H1 (cell line): Measurements from ENCODE around the gene ARHGAP6. TPM values are rescaled to one million over a fixed set of nuclear protein-coding genes. Genes with fewer than 3 reads are reported as not detected.

Experiments
- CTCF ChIA-PET: fragments of 300-600 bp; sonication (Branson Sonifier 250); formaldehyde crosslinking; loops from one replicate; lab custom pipeline; 2021; ENCODE audit not compliant: partially characterized antibody; lab: Charles Lee
- POLR2A ChIA-PET: fragments of 300-600 bp; sonication (Branson Sonifier 250); formaldehyde crosslinking; loops from one replicate; lab custom pipeline; 2021; ENCODE audit warnings: inconsistent platforms; ENCODE audit not compliant: partially characterized antibody; lab: Charles Lee
- DNase-seq, 2 experiments: peaks; one replicate each; pipeline versions ENCODE4 v3.0.0 to v3.0.0-alpha.2; 2010 to 2022; ENCODE audit warnings: low spot score in 2 of 2, low read depth in 1 of 2, mixed read lengths in 1 of 2
- FAIRE-seq: peaks from 2 replicates; lab custom pipeline; 2011; peaks lifted over from hg19 to GRCh38; lab: Jason Lieb, UNC
- H2AFZ ChIP-seq: 2 replicates; pipeline ENCODE4 v1.8.1; 2012; ENCODE audit warnings: low read length, inconsistent platforms
- H2AK5ac ChIP-seq: 2 replicates; pipeline ENCODE4 v1.6.1; 2013; ENCODE audit warnings: low read depth, low read length
- H2BK120ac ChIP-seq: replicated peaks from 2 replicates; pipeline ENCODE3; 2013; ENCODE audit warnings: low read depth, low read length, inconsistent platforms
- H2BK12ac ChIP-seq: 2 replicates; pipeline ENCODE4 v1.6.1; 2013; ENCODE audit warnings: low read depth, low read length
- H2BK15ac ChIP-seq: 2 replicates; pipeline ENCODE4 v1.6.1; 2013; ENCODE audit warnings: low read length
- H2BK20ac ChIP-seq: 2 replicates; pipeline ENCODE4 v1.6.1; 2013; ENCODE audit warnings: low read length
- H2BK5ac ChIP-seq: 2 replicates; pipeline ENCODE4 v1.6.1; 2013; ENCODE audit warnings: low read depth, low read length
- H3K14ac ChIP-seq: 2 replicates; pipeline ENCODE4 v1.6.1; 2013; ENCODE audit warnings: inconsistent platforms; ENCODE audit not compliant: insufficient read length
- H3K18ac ChIP-seq: 2 replicates; pipeline ENCODE4 v1.6.1; 2013; ENCODE audit warnings: low read length; ENCODE audit errors: extremely low read depth
- H3K23ac ChIP-seq: 2 replicates; pipeline ENCODE4 v1.6.1; 2013; ENCODE audit warnings: inconsistent platforms; ENCODE audit not compliant: insufficient read length
- H3K23me2 ChIP-seq: 2 replicates; pipeline ENCODE4 v1.6.1; 2013; ENCODE audit warnings: low read depth, low read length
- H3K27ac ChIP-seq: 2 replicates; pipeline ENCODE4 v1.6.1; 2011; ENCODE audit warnings: low read depth, low read length, inconsistent platforms
- H3K27me3 ChIP-seq, 4 experiments: replicated peaks in 1 of 4; 1 replicate in 1 of 4; 2 replicates in 3 of 4; pipeline versions ENCODE4 v1.6.1 to v1.8.1; 2011 to 2013; ENCODE audit warnings: low read length in 3 of 4, mild to moderate bottlenecking in 3 of 4, inconsistent platforms in 2 of 4, mixed read lengths in 2 of 4, moderate library complexity in 1 of 4; ENCODE audit not compliant: control insufficient read depth in 3 of 4, insufficient read depth in 3 of 4; ENCODE audit errors: extremely low read depth in 1 of 4
- H3K36me3 ChIP-seq, 4 experiments: 2 replicates each; pipeline versions ENCODE4 v1.6.1 to v1.8.1; 2011 to 2013; ENCODE audit warnings: mild to moderate bottlenecking in 4 of 4, low read length in 3 of 4, moderate library complexity in 2 of 4, control low read depth in 1 of 4, inconsistent platforms in 1 of 4; ENCODE audit not compliant: insufficient read depth in 4 of 4, control insufficient read depth in 2 of 4
- H3K4ac ChIP-seq: replicated peaks from 2 replicates; pipeline ENCODE3; 2013; ENCODE audit warnings: low read length, low read depth, mixed read lengths, inconsistent platforms; ENCODE audit not compliant: insufficient read length
- H3K4me1 ChIP-seq, 4 experiments: replicated peaks in 1 of 4; 1 replicate in 1 of 4; 2 replicates in 3 of 4; pipeline versions ENCODE4 v1.6.1 to v1.8.1; 2011 to 2013; ENCODE audit warnings: low read length in 3 of 4, inconsistent platforms in 2 of 4, mixed read lengths in 1 of 4; ENCODE audit not compliant: insufficient read depth in 4 of 4, control insufficient read depth in 3 of 4
- H3K4me2 ChIP-seq, 2 experiments: 2 replicates each; pipeline versions ENCODE4 v1.6.1 to v1.8.1; 2011 to 2013; ENCODE audit warnings: low read depth in 2 of 2, low read length in 2 of 2, control low read depth in 1 of 2, inconsistent platforms in 1 of 2, mild to moderate bottlenecking in 1 of 2; ENCODE audit not compliant: insufficient read depth in 1 of 2
- H3K4me3 ChIP-seq, 4 experiments: fragments of 200-600, 300-600 bp in 1 of 4; sonication (generic), shearing (Covaris generic), sonication (Bioruptor Twin) in 1 of 4; 2 replicates each; pipeline versions ENCODE4 v1.5.1 to v1.8.1; 2011 to 2016; ENCODE audit warnings: low read length in 4 of 4, low read depth in 3 of 4, control low read depth in 2 of 4, inconsistent platforms in 2 of 4, mild to moderate bottlenecking in 2 of 4, mixed read lengths in 1 of 4, moderate library complexity in 1 of 4; ENCODE audit not compliant: insufficient read depth in 2 of 4; ENCODE audit errors: extremely low read depth in 1 of 4
- H3K56ac ChIP-seq: replicated peaks from 2 replicates; pipeline ENCODE3; 2013; ENCODE audit warnings: low read depth, mild to moderate bottlenecking, mixed read lengths, low read length, inconsistent platforms; ENCODE audit not compliant: insufficient read length
- H3K79me1 ChIP-seq: 2 replicates; pipeline ENCODE4 v1.6.1; 2013; ENCODE audit warnings: low read depth, low read length, control low read depth
- H3K79me2 ChIP-seq, 2 experiments: 2 replicates each; pipeline versions ENCODE4 v1.6.1 to v1.8.1; 2012 to 2013; ENCODE audit warnings: low read length in 2 of 2, mild to moderate bottlenecking in 2 of 2, inconsistent platforms in 1 of 2; ENCODE audit not compliant: insufficient read depth in 2 of 2, control insufficient read depth in 1 of 2
- H3K9ac ChIP-seq, 4 experiments: replicated peaks in 1 of 4; 1 replicate in 1 of 4; 2 replicates in 3 of 4; pipeline versions ENCODE4 v1.6.1 to v1.8.1; 2011 to 2013; ENCODE audit warnings: low read depth in 3 of 4, low read length in 3 of 4, control low read depth in 2 of 4, mild to moderate bottlenecking in 2 of 4, moderate library complexity in 2 of 4, inconsistent platforms in 1 of 4; ENCODE audit errors: extremely low read depth in 1 of 4
- H3K9me3 ChIP-seq, 2 experiments: 2 replicates each; pipeline versions ENCODE4 v1.6.1 to v1.8.1; 2012 to 2013; ENCODE audit warnings: mild to moderate bottlenecking in 2 of 2, moderate library complexity in 2 of 2, control low read depth in 1 of 2, inconsistent platforms in 1 of 2, low read depth in 1 of 2, low read length in 1 of 2, mixed read lengths in 1 of 2; ENCODE audit not compliant: insufficient read depth in 2 of 2
- H4K20me1 ChIP-seq, 2 experiments: replicated peaks in 1 of 2; 2 replicates each; pipeline versions ENCODE3 to v1.8.1; 2011 to 2013; ENCODE audit warnings: inconsistent platforms in 2 of 2, low read length in 2 of 2, mild to moderate bottlenecking in 1 of 2; ENCODE audit not compliant: insufficient read depth in 2 of 2, control insufficient read depth in 1 of 2
- H4K5ac ChIP-seq: 2 replicates; pipeline ENCODE4 v1.6.1; 2013; ENCODE audit warnings: low read length, low read depth, mixed read lengths, inconsistent platforms; ENCODE audit not compliant: insufficient read length
- H4K8ac ChIP-seq: 2 replicates; pipeline ENCODE4 v1.8.0; 2013; ENCODE audit warnings: mild to moderate bottlenecking, moderate library complexity, low read length, inconsistent platforms; ENCODE audit not compliant: insufficient read depth; ENCODE audit errors: extremely low read depth
- H4K91ac ChIP-seq: replicated peaks from 2 replicates; pipeline ENCODE3; 2013; ENCODE audit warnings: low read length, mixed read lengths, inconsistent platforms; ENCODE audit not compliant: insufficient read length
- BACH1 ChIP-seq: IDR thresholded peaks from 2 replicates; pipeline ENCODE4 v1.6.1; 2012; ENCODE audit warnings: low read length, improper control_type of control experiment
- CHD1 ChIP-seq: IDR thresholded peaks from 2 replicates; pipeline ENCODE4 v1.6.1; 2012; ENCODE audit warnings: low read depth, low read length, improper control_type of control experiment
- CHD2 ChIP-seq: IDR thresholded peaks from 2 replicates; pipeline ENCODE4 v1.6.1; 2012; ENCODE audit warnings: low read length, improper control_type of control experiment
- CREB1 ChIP-seq: IDR thresholded peaks from 2 replicates; pipeline ENCODE4 v1.6.1; 2012; ENCODE audit warnings: inconsistent platforms
- EGR1 ChIP-seq: IDR thresholded peaks from 2 replicates; pipeline ENCODE4 v1.6.1; 2011; ENCODE audit warnings: low read depth, low read length, borderline replicate concordance
- HDAC2 ChIP-seq, 2 experiments: fragments of 300-600 bp in 1 of 2; sonication (generic) in 1 of 2; IDR thresholded peaks; 2 replicates each; pipeline ENCODE4 v1.6.1; 2011 to 2012; ENCODE audit warnings: low read depth in 2 of 2, low read length in 2 of 2, mild to moderate bottlenecking in 2 of 2, moderate library complexity in 2 of 2, borderline replicate concordance in 1 of 2, inconsistent platforms in 1 of 2
- HDAC6 ChIP-seq: IDR thresholded peaks from one replicate; pipeline ENCODE4 v1.7.1; 2012; ENCODE audit warnings: low read depth, mild to moderate bottlenecking, inconsistent platforms, low read length, moderate library complexity
- JUN ChIP-seq: IDR thresholded peaks from 2 replicates; pipeline ENCODE4 v1.6.1; 2011; ENCODE audit warnings: low read depth, mild to moderate bottlenecking, improper control_type of control experiment, low read length
- MAFK ChIP-seq: IDR thresholded peaks from 2 replicates; pipeline ENCODE4 v1.6.1; 2012; ENCODE audit warnings: low read depth, mild to moderate bottlenecking, improper control_type of control experiment, low read length
- MAX ChIP-seq: IDR thresholded peaks from 2 replicates; pipeline ENCODE4 v1.6.1; 2012; ENCODE audit warnings: inconsistent platforms
- POU5F1 ChIP-seq: IDR thresholded peaks from 2 replicates; pipeline ENCODE4 v1.6.1; 2011; ENCODE audit warnings: low read depth, mild to moderate bottlenecking, low read length, moderate library complexity
- SRF ChIP-seq: IDR thresholded peaks from 2 replicates; pipeline ENCODE4 v1.6.1; 2011; ENCODE audit warnings: mild to moderate bottlenecking, low read depth, low read length, moderate library complexity
- TCF12 ChIP-seq: IDR thresholded peaks from 2 replicates; pipeline ENCODE4 v1.6.1; 2011; ENCODE audit warnings: low read depth, mild to moderate bottlenecking, low read length
- YY1 ChIP-seq: IDR thresholded peaks from 2 replicates; pipeline ENCODE4 v1.6.1; 2011; ENCODE audit warnings: low read depth, mild to moderate bottlenecking, low read length
- ZNF274 ChIP-seq: IDR thresholded peaks from 2 replicates; pipeline ENCODE4 v1.7.0; 2012; ENCODE audit warnings: low read length, borderline replicate concordance; ENCODE audit errors: extremely low read depth
- WGBS, 2 experiments: shearing (Covaris generic) in 1 of 2; methylation state at CpG; one replicate each; pipeline versions ENCODE4 v1.1.6 to v1.1.7; 2013 to 2015; ENCODE audit warnings: low lambda C conversion rate in 2 of 2, mixed read lengths in 2 of 2, inconsistent platforms in 1 of 2, low coverage in 1 of 2, missing lambda C conversion rate in 1 of 2; ENCODE audit not compliant: insufficient replicate concordance in 2 of 2, insufficient coverage in 1 of 2, insufficient read length in 1 of 2; ENCODE audit errors: extremely low coverage in 1 of 2, missing lambda C conversion rate in 1 of 2; 5-methylcytosine and 5-hydroxymethylcytosine counted together
- polyA plus RNA-seq, 7 experiments: library from polyadenylated mRNA; depleted of rRNA in 3 of 7; stranded (reverse) in 5 of 7; unstranded in 2 of 7; fragments of >200 nt in 5 of 7; fragments of 200-250 nt in 2 of 7; gene quantifications; 1 replicate in 5 of 7; 2 replicates in 1 of 7; 4 replicates in 1 of 7; pipeline versions ENCODE4 v1.2.1 to v1.2.3, GENCODE V29; 2011 to 2013; ENCODE audit warnings: missing spikeins in 2 of 7, mixed read lengths in 2 of 7
- total RNA-seq: library from RNA; stranded (reverse); fragmentation: NEBNext Ultra II Directional; extraction: Animal tissue kit (Norgen Biotek cat#: 25700); gene quantifications from 2 replicates; pipeline ENCODE4 v1.2.1, GENCODE V29; 2021
- TF ChIP-seq, protein P1 (sequence below): IDR thresholded peaks from 2 replicates; pipeline ENCODE4 v1.6.1; 2011; ENCODE audit warnings: low read depth, mild to moderate bottlenecking, low read length; ENCODE audit not compliant: insufficient read depth

ARHGAP6 gene
- total and polyA plus RNA-seq, 2 of the 8 experiments (the other 6 are each of a cell fraction or from before 2014, with no cell fraction given) = 0.35 to 0.82 TPM

DNA sequence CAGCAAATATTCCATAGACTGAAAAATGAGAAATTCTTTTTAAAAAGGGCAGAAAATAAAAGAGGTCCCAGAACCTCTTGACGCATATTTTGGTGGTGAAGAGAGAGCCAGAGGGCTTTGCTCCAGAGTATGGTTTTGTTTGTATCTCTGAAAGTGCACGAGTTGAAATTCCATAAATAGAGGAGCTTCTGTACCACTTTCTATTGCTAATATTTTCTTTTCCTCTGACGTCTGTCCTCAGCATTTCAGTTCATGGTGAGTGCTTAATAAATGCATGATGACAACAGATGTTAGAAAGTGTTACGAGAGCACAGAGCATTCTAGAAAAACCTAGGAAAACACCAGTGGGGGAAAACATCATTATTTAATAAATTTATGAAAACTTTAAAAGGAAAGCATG is 227.0 kb downstream of the ARHGAP6 start:
- no peak overlapping the region for H2BK12ac ChIP-seq
- CTCF ChIA-PET = no interaction called here
- TF ChIP-seq CHD1 (no peak), TCF12 (no peak), POU5F1 (no peak), CHD2 (no peak), ZNF274 (no peak), MAX (no peak), BACH1 (no peak), CREB1 (no peak), YY1 (no peak), HDAC2 (IDR thresholded peaks at IDR 0.05; ENCODE audit: borderline replicate concordance in 1 of 2, low read depth in 2 of 2, low read length in 2 of 2) (no peak), EGR1 (no peak), SRF (no peak), MAFK (no peak), HDAC6 (no peak), JUN (no peak)
- TF ChIP-seq, protein P1, sequence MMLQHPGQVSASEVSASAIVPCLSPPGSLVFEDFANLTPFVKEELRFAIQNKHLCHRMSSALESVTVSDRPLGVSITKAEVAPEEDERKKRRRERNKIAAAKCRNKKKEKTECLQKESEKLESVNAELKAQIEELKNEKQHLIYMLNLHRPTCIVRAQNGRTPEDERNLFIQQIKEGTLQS = no peak

More for the DNA sequence above, 227.0 kb downstream of the ARHGAP6 start:
- Histone ChIP-seq H3K27ac (no peak overlapping the region), H3K23ac (no peak overlapping the region), H2AFZ (no peak overlapping the region), H2BK20ac (no peak overlapping the region), H3K4me3 (no peak overlapping the region), H3K27me3 (no peaks in the 10 kb centered on the region), H4K91ac (no peak overlapping the region), H4K8ac (no peak overlapping the region), H3K23me2 (no peaks in the 10 kb centered on the region), H4K5ac (no peak overlapping the region), H2AK5ac (no peak overlapping the region), H4K20me1 (no peaks in the 10 kb centered on the region), H3K14ac (no peak overlapping the region), H3K9me3 (no peaks in the 10 kb centered on the region), H3K79me2 (no peaks in the 10 kb centered on the region), H3K79me1 (no peaks in the 10 kb centered on the region), H3K4ac (no peak overlapping the region), H3K18ac (no peak overlapping the region), H3K4me1 (no peaks in the 10 kb centered on the region), H3K56ac (no peak overlapping the region), H3K4me2 (no peak overlapping the region), H2BK120ac (no peak overlapping the region), H2BK5ac (no peak overlapping the region), H3K36me3 (no peaks in the 10 kb centered on the region), H2BK15ac (no peak overlapping the region), H3K9ac (no peak overlapping the region)
- DNase-seq (no peak), FAIRE-seq (no peak)
- WGBS, 2 experiments = 81% methylated on average over 4 of the region's 4 CpGs; no CpG with 5 or more reads in 1 of the 2 experiments
- POLR2A ChIA-PET = no interaction called here
